ENCODE results near the gene COX15.
"Not testable (repeated sequence)": the region's sequence is repeated elsewhere in the genome, so short reads cannot be mapped to it uniquely, and the experiment has no call there.

- not testable (repeated sequence) for TF ChIP-seq CTCF (IDR thresholded peaks at IDR 0.05; ENCODE audit: low read length); EZH2 (IDR thresholded peaks at IDR 0.05; ENCODE audit: borderline replicate concordance, low read length)
Observed at GRCh38 chr10:99734111-99734510, 2.2 kb upstream of the COX15 start.

All from OCI-LY1 (cell line).